Thoracic aorta (tissue), 2 donors: ENCODE measurements around the gene SV2B. TPM values are rescaled to one million over a fixed set of nuclear protein-coding genes. Genes with fewer than 3 reads are reported as not detected.

Experiments
- ATAC-seq: fragments of 150-250 bp; one replicate; pipeline ENCODE4 v1.8.0; 2017; ENCODE audit warnings: low read depth; ENCODE audit not compliant: insufficient number of reproducible peaks, low FRiP score
- DNase-seq: peaks from one replicate; pipeline ENCODE4 v3.0.0-alpha.2; 2020; ENCODE audit warnings: low spot score
- H3K27ac ChIP-seq, 2 donors: fragments of 200-600 bp; sonication (generic); 1 replicate in 1 of 2; 2 replicates in 1 of 2; pipeline ENCODE4 v1.5.1; 2016; ENCODE audit warnings: mild to moderate bottlenecking in 2 of 2, moderate library complexity in 2 of 2
- H3K27me3 ChIP-seq: fragments of 200-600 bp; sonication (generic); replicated peaks from 2 replicates; pipeline ENCODE4 v1.6.0; 2016; ENCODE audit warnings: mild to moderate bottlenecking; ENCODE audit not compliant: insufficient read depth
- H3K36me3 ChIP-seq: fragments of 200-600 bp; sonication (generic); one replicate; pipeline ENCODE4 v1.5.1; 2016
- H3K4me1 ChIP-seq, 2 donors: fragments of 200-600 bp; sonication (generic); 1 replicate in 1 of 2; 2 replicates in 1 of 2; pipeline versions ENCODE4 v1.5.1 to v1.6.0; 2016; ENCODE audit warnings: low read depth in 2 of 2, mild to moderate bottlenecking in 1 of 2; ENCODE audit not compliant: control insufficient read depth in 1 of 2
- H3K4me3 ChIP-seq: fragments of 200-600 bp; sonication (generic); 2 replicates; pipeline ENCODE4 v1.5.1; 2016; ENCODE audit warnings: mild to moderate bottlenecking
- H3K9me3 ChIP-seq: fragments of 200-600 bp; sonication (generic); 2 replicates; pipeline ENCODE4 v1.5.1; 2016
- CTCF ChIP-seq: fragments of 200-600 bp; sonication (generic); IDR thresholded peaks from one replicate; pipeline ENCODE4 v1.5.1; 2019; ENCODE audit warnings: antibody characterized with exemption
- total RNA-seq, 2 donors: library from RNA; depleted of rRNA; stranded (reverse); fragments of >200 nt; gene quantifications; one replicate each; pipeline versions ENCODE4 v1.1.0 to v1.2.3, GENCODE V29; 2016

The SV2B gene
- total RNA-seq, 2 donors from 2014 or later: 2.6 TPM; not detected in 1

GRCh38 chr15:91308199-91308598, 208.1 kb downstream of the SV2B start:
- no peak for TF ChIP-seq CTCF
- Histone ChIP-seq H3K9me3 (no peaks in the 10 kb centered on the region), H3K36me3 (no peaks in the 10 kb centered on the region), H3K4me1 (no peaks in the 10 kb centered on the region), H3K27ac (no peak overlapping the region), H3K27me3 (no peaks in the 10 kb centered on the region), H3K4me3 (no peak overlapping the region)
- DNase-seq (no peak), ATAC-seq (no peak)

- no peaks in the 10 kb centered on the region for H3K9me3 ChIP-seq
- DNase-seq: no peak
- TF ChIP-seq CTCF: no peak
- no peak overlapping the region for H3K4me3 ChIP-seq
- no peaks in the 10 kb centered on the region for H3K36me3 ChIP-seq
- no peak overlapping the region for H3K27ac ChIP-seq
- H3K27me3 ChIP-seq: no peaks in the 10 kb centered on the region
- ATAC-seq: no peak
- no peaks in the 10 kb centered on the region for H3K4me1 ChIP-seq
Observed at GRCh38 chr15:91308855-91309254, 208.8 kb downstream of the SV2B start.

- Histone ChIP-seq H3K4me1 (no peaks in the 10 kb centered on the region), H3K36me3 (no peaks in the 10 kb centered on the region), H3K27me3 (no peaks in the 10 kb centered on the region), H3K4me3 (no peak overlapping the region), H3K9me3 (no peaks in the 10 kb centered on the region), H3K27ac (no peak overlapping the region)
- no peak for TF ChIP-seq CTCF
- no peak for DNase-seq
- ATAC-seq: no peak
Observed at GRCh38 chr15:91311986-91312385, 211.9 kb downstream of the SV2B start.

- DNase-seq (no peak), ATAC-seq (no peak)
- H3K4me3 ChIP-seq: no peak overlapping the region
- no peak overlapping the region for H3K27ac ChIP-seq
- no peak for TF ChIP-seq CTCF
- no peaks in the 10 kb centered on the region for H3K4me1 ChIP-seq
- H3K9me3 ChIP-seq: no peaks in the 10 kb centered on the region
- no peaks in the 10 kb centered on the region for H3K36me3 ChIP-seq
- H3K27me3 ChIP-seq: no peaks in the 10 kb centered on the region
Observed at GRCh38 chr15:91316126-91316525, 216.1 kb downstream of the SV2B start.

- ATAC-seq (no peak), DNase-seq (no peak)
- Histone ChIP-seq H3K4me3 (no peak overlapping the region), H3K4me1 (no peaks in the 10 kb centered on the region), H3K27ac (no peak overlapping the region), H3K9me3 (no peaks in the 10 kb centered on the region), H3K27me3 (no peaks in the 10 kb centered on the region), H3K36me3 (no peaks in the 10 kb centered on the region)
- no peak for TF ChIP-seq CTCF
Observed at GRCh38 chr15:91318516-91318915, 218.5 kb downstream of the SV2B start.
